Bronchial epithelial cell (primary cell): ENCODE results near the gene CATSPERE. TPM values are rescaled to one million over a fixed set of nuclear protein-coding genes. Genes with fewer than 3 reads are reported as not detected.

ENCODE experiments used
- DNase-seq: peaks from one replicate; pipeline ENCODE4 v3.0.0-alpha.2; 2010; ENCODE audit warnings: low read depth
- FAIRE-seq: peaks from 2 replicates; lab custom pipeline; 2011; peaks lifted over from hg19 to GRCh38; lab: Jason Lieb, UNC
- H3K27me3 ChIP-seq: 2 replicates; pipeline ENCODE4 v1.5.1; 2011; ENCODE audit warnings: low read length; ENCODE audit not compliant: control insufficient read depth, insufficient read depth
- H3K36me3 ChIP-seq: 2 replicates; pipeline ENCODE4 v1.5.1; 2011; ENCODE audit warnings: low read length; ENCODE audit not compliant: control insufficient read depth, insufficient read depth
- H3K4me3 ChIP-seq: 2 replicates; pipeline ENCODE4 v1.5.1; 2011; ENCODE audit warnings: mild to moderate bottlenecking, low read depth, low read length, control low read depth
- CTCF ChIP-seq: IDR thresholded peaks from 2 replicates; pipeline ENCODE4 v1.5.1; 2011; ENCODE audit warnings: mild to moderate bottlenecking, moderate library complexity, low read length, control low read depth, inconsistent platforms; ENCODE audit not compliant: insufficient read depth, severe bottlenecking
- total RNA-seq: library from RNA; depleted of rRNA; stranded (reverse); fragments of >200 nt; gene quantifications from 2 replicates; pipeline ENCODE4 v1.2.1, GENCODE V29; 2014

The CATSPERE gene
- total RNA-seq, 1 donor from 2014 or later, result under 0.01 TPM

GRCh38 chr1:244583358-244583982 is 122.4 kb downstream of the CATSPERE start:
- TF ChIP-seq CTCF, result no peak
- Histone ChIP-seq H3K27me3 (no peaks in the 10 kb centered on the region), H3K4me3 (no peak overlapping the region), H3K36me3 (no peaks in the 10 kb centered on the region)
- DNase-seq (no peak), FAIRE-seq (no peak)

- FAIRE-seq, result no peak
- TF ChIP-seq CTCF, result no peak
- no peak for DNase-seq
- H3K36me3 ChIP-seq, result no peaks in the 10 kb centered on the region
- H3K27me3 ChIP-seq, result no peaks in the 10 kb centered on the region
- H3K4me3 ChIP-seq, result no peak overlapping the region
These were observed 124.8 kb downstream of the CATSPERE start for GRCh38 chr1:244585867-244586266.

DNA sequence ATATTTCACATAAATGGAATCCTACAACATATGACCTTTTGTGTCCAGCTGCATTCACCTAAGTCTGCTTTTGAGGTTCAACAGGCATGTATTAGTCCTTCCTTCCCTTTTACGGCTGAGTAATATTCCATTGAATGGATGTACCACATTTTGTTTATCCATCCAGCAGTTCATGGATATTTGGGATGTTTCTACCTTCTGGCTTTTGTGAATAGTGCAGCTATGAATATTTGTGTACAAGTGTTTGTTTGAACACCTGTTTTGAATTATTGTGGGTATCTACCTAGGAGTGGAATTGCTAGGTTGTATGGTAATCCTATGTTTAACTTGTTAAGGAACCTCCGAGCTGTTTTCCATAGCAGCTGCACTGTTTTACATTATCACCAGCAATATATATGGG is 129.6 kb downstream of the CATSPERE start:
- Histone ChIP-seq H3K36me3 (no peaks in the 10 kb centered on the region), H3K27me3 (no peaks in the 10 kb centered on the region), H3K4me3 (no peak overlapping the region)
- FAIRE-seq (no peak), DNase-seq (no peak)
- no peak for TF ChIP-seq CTCF

- Histone ChIP-seq H3K4me3 (no peak overlapping the region), H3K27me3 (no peaks in the 10 kb centered on the region), H3K36me3 (no peaks in the 10 kb centered on the region)
- no peak for DNase-seq
- no peak for TF ChIP-seq CTCF
- FAIRE-seq, result no peak
These were observed 137.5 kb downstream of the CATSPERE start for GRCh38 chr1:244598611-244599010.

GRCh38 chr1:244599937-244600350 is 138.9 kb downstream of the CATSPERE start:
- FAIRE-seq (no peak), DNase-seq (peak; percentile 98)
- no peaks in the 10 kb centered on the region for H3K27me3 ChIP-seq
- TF ChIP-seq CTCF, result no peak
- no peak overlapping the region for H3K4me3 ChIP-seq
- no peaks in the 10 kb centered on the region for H3K36me3 ChIP-seq

DNA sequence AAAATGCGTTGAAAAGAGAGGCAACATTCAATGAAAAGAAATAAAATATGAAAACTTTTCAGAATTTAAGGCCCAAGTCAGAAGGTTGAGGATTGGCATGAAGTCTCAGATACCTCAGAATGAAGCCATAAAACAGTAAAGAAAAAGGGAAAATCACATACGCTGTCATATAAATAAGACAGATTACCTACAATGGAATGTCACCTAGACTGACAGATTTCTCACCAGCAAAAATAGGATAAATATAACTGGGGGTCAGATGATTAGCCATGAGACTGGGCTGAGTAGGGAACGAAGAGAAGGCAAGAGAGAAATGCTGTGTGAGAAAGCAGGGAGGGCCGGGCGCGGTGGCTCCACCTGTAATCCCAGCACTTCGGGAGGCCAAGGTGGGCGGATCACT is 140.3 kb downstream of the CATSPERE start:
- no peak for FAIRE-seq
- no peak for TF ChIP-seq CTCF
- no peaks in the 10 kb centered on the region for H3K36me3 ChIP-seq
- H3K27me3 ChIP-seq, result no peaks in the 10 kb centered on the region
- no peak overlapping the region for H3K4me3 ChIP-seq
- no peak for DNase-seq
